ENCODE measurements around the gene TXNL4A.

The TXNL4A gene

GRCh38 chr18:79943608-79944125 is 44.7 kb downstream of the TXNL4A start:
- Histone ChIP-seq H3K9ac (ENCODE audit: low read length in 5 of 5) (peak overlapping the region in 1 of 5 donors; percentile 17), H3K9me3 (ENCODE audit: control insufficient read depth in 5 of 5, low read length in 5 of 5) (no peaks in the 10 kb centered on the region), H3K27me3 (ENCODE audit: control insufficient read depth in 5 of 5, insufficient read depth in 4 of 5, low read length in 5 of 5) (no peaks in the 10 kb centered on the region), H3K36me3 (ENCODE audit: control insufficient read depth in 5 of 5, insufficient read depth in 5 of 5, low read length in 5 of 5) (peaks cover 0 to 46% (median 35%) of the 10 kb centered on the region in 5 donors), H3K4me3 (ENCODE audit: low read depth in 1 of 5, low read length in 5 of 5) (no peak overlapping the region), H3K4me1 (ENCODE audit: control insufficient read depth in 5 of 5, insufficient read depth in 5 of 5, low read length in 5 of 5) (peaks cover 11 to 89% (median 70%) of the 10 kb centered on the region in 5 donors), H3K27ac (ENCODE audit: low read depth, low read length) (no peak overlapping the region)

GRCh38 chr18:79942786-79943607 is 45.4 kb downstream of the TXNL4A start:
- no peaks in the 10 kb centered on the region for H3K27me3 ChIP-seq (ENCODE audit: control insufficient read depth in 5 of 5, insufficient read depth in 4 of 5, low read length in 5 of 5)
- H3K36me3 ChIP-seq (ENCODE audit: control insufficient read depth in 5 of 5, insufficient read depth in 5 of 5, low read length in 5 of 5): peaks cover 0 to 48% (median 35%) of the 10 kb centered on the region in 5 donors
- H3K9ac ChIP-seq (ENCODE audit: low read length in 5 of 5): no peak overlapping the region
- H3K4me1 ChIP-seq (ENCODE audit: control insufficient read depth in 5 of 5, insufficient read depth in 5 of 5, low read length in 5 of 5): peaks cover 8 to 89% (median 68%) of the 10 kb centered on the region in 5 donors
- H3K27ac ChIP-seq (ENCODE audit: low read depth, low read length): no peak overlapping the region
- no peak overlapping the region for H3K4me3 ChIP-seq (ENCODE audit: low read depth in 1 of 5, low read length in 5 of 5)
- H3K9me3 ChIP-seq (ENCODE audit: control insufficient read depth in 5 of 5, low read length in 5 of 5): no peaks in the 10 kb centered on the region

- no peaks in the 10 kb centered on the region for H3K9me3 ChIP-seq (ENCODE audit: control insufficient read depth in 5 of 5, low read length in 5 of 5)
- no peaks in the 10 kb centered on the region for H3K27me3 ChIP-seq (ENCODE audit: control insufficient read depth in 5 of 5, insufficient read depth in 4 of 5, low read length in 5 of 5)
- H3K27ac ChIP-seq (ENCODE audit: low read depth, low read length): no peak overlapping the region
- H3K9ac ChIP-seq (ENCODE audit: low read length in 5 of 5): peak overlapping the region in 1 of 5 donors; percentile 52
- no peak overlapping the region for H3K4me3 ChIP-seq (ENCODE audit: low read depth in 1 of 5, low read length in 5 of 5)
- peaks cover 0 to 53% (median 35%) of the 10 kb centered on the region in 5 donors for H3K36me3 ChIP-seq (ENCODE audit: control insufficient read depth in 5 of 5, insufficient read depth in 5 of 5, low read length in 5 of 5)
- H3K4me1 ChIP-seq (ENCODE audit: control insufficient read depth in 5 of 5, insufficient read depth in 5 of 5, low read length in 5 of 5): peaks cover 7 to 88% (median 61%) of the 10 kb centered on the region in 5 donors
Measured at GRCh38 chr18:79942211-79942610, 46.2 kb downstream of the TXNL4A start.

- H3K9ac ChIP-seq (ENCODE audit: low read length in 5 of 5): no peak overlapping the region
- H3K9me3 ChIP-seq (ENCODE audit: control insufficient read depth in 5 of 5, low read length in 5 of 5): no peaks in the 10 kb centered on the region
- H3K27me3 ChIP-seq (ENCODE audit: control insufficient read depth in 5 of 5, insufficient read depth in 4 of 5, low read length in 5 of 5): no peaks in the 10 kb centered on the region
- H3K4me1 ChIP-seq (ENCODE audit: control insufficient read depth in 5 of 5, insufficient read depth in 5 of 5, low read length in 5 of 5): peaks cover 7 to 89% (median 55%) of the 10 kb centered on the region in 5 donors
- no peak overlapping the region for H3K4me3 ChIP-seq (ENCODE audit: low read depth in 1 of 5, low read length in 5 of 5)
- H3K27ac ChIP-seq (ENCODE audit: low read depth, low read length): no peak overlapping the region
- peaks cover 0 to 55% (median 37%) of the 10 kb centered on the region in 5 donors for H3K36me3 ChIP-seq (ENCODE audit: control insufficient read depth in 5 of 5, insufficient read depth in 5 of 5, low read length in 5 of 5)
Measured at GRCh38 chr18:79941473-79942119, 46.8 kb downstream of the TXNL4A start.

GRCh38 chr18:79940814-79941472 is 47.4 kb downstream of the TXNL4A start:
- Histone ChIP-seq H3K4me1 (ENCODE audit: control insufficient read depth in 5 of 5, insufficient read depth in 5 of 5, low read length in 5 of 5) (peaks cover 7 to 91% (median 55%) of the 10 kb centered on the region in 5 donors), H3K27ac (ENCODE audit: low read depth, low read length) (no peak overlapping the region), H3K4me3 (ENCODE audit: low read depth in 1 of 5, low read length in 5 of 5) (no peak overlapping the region), H3K27me3 (ENCODE audit: control insufficient read depth in 5 of 5, insufficient read depth in 4 of 5, low read length in 5 of 5) (no peaks in the 10 kb centered on the region), H3K9ac (ENCODE audit: low read length in 5 of 5) (no peak overlapping the region), H3K9me3 (ENCODE audit: control insufficient read depth in 5 of 5, low read length in 5 of 5) (no peaks in the 10 kb centered on the region), H3K36me3 (ENCODE audit: control insufficient read depth in 5 of 5, insufficient read depth in 5 of 5, low read length in 5 of 5) (peaks cover 0 to 57% (median 37%) of the 10 kb centered on the region in 5 donors)

GRCh38 chr18:79940126-79940813 is 48.1 kb downstream of the TXNL4A start:
- Histone ChIP-seq H3K27ac (ENCODE audit: low read depth, low read length) (no peak overlapping the region), H3K36me3 (ENCODE audit: control insufficient read depth in 5 of 5, insufficient read depth in 5 of 5, low read length in 5 of 5) (peaks cover 0 to 61% (median 43%) of the 10 kb centered on the region in 5 donors), H3K9me3 (ENCODE audit: control insufficient read depth in 5 of 5, low read length in 5 of 5) (peaks cover 0 to 5% (median 0%) of the 10 kb centered on the region in 5 donors), H3K4me3 (ENCODE audit: low read depth in 1 of 5, low read length in 5 of 5) (no peak overlapping the region), H3K4me1 (ENCODE audit: control insufficient read depth in 5 of 5, insufficient read depth in 5 of 5, low read length in 5 of 5) (peaks cover 6 to 91% (median 51%) of the 10 kb centered on the region in 5 donors), H3K9ac (ENCODE audit: low read length in 5 of 5) (no peak overlapping the region), H3K27me3 (ENCODE audit: control insufficient read depth in 5 of 5, insufficient read depth in 4 of 5, low read length in 5 of 5) (no peaks in the 10 kb centered on the region)

- Histone ChIP-seq H3K9ac (ENCODE audit: low read length in 5 of 5) (no peak overlapping the region), H3K27ac (ENCODE audit: low read depth, low read length) (no peak overlapping the region), H3K4me3 (ENCODE audit: low read depth in 1 of 5, low read length in 5 of 5) (no peak overlapping the region), H3K36me3 (ENCODE audit: control insufficient read depth in 5 of 5, insufficient read depth in 5 of 5, low read length in 5 of 5) (peaks cover 0 to 66% (median 46%) of the 10 kb centered on the region in 5 donors), H3K9me3 (ENCODE audit: control insufficient read depth in 5 of 5, low read length in 5 of 5) (peaks cover 0 to 8% (median 0%) of the 10 kb centered on the region in 5 donors), H3K27me3 (ENCODE audit: control insufficient read depth in 5 of 5, insufficient read depth in 4 of 5, low read length in 5 of 5) (no peaks in the 10 kb centered on the region), H3K4me1 (ENCODE audit: control insufficient read depth in 5 of 5, insufficient read depth in 5 of 5, low read length in 5 of 5) (peaks cover 8 to 91% (median 50%) of the 10 kb centered on the region in 5 donors)
Measured at GRCh38 chr18:79939096-79939495, 49.3 kb downstream of the TXNL4A start.

- Histone ChIP-seq H3K4me1 (ENCODE audit: control insufficient read depth in 5 of 5, insufficient read depth in 5 of 5, low read length in 5 of 5) (peaks cover 8 to 87% (median 47%) of the 10 kb centered on the region in 5 donors), H3K36me3 (ENCODE audit: control insufficient read depth in 5 of 5, insufficient read depth in 5 of 5, low read length in 5 of 5) (peaks cover 2 to 67% (median 47%) of the 10 kb centered on the region in 5 donors), H3K4me3 (ENCODE audit: low read depth in 1 of 5, low read length in 5 of 5) (no peak overlapping the region), H3K9me3 (ENCODE audit: control insufficient read depth in 5 of 5, low read length in 5 of 5) (peaks cover 0 to 12% (median 3%) of the 10 kb centered on the region in 5 donors), H3K27ac (ENCODE audit: low read depth, low read length) (no peak overlapping the region), H3K27me3 (ENCODE audit: control insufficient read depth in 5 of 5, insufficient read depth in 4 of 5, low read length in 5 of 5) (no peaks in the 10 kb centered on the region), H3K9ac (ENCODE audit: low read length in 5 of 5) (no peak overlapping the region)
Measured at GRCh38 chr18:79938196-79938595, 50.2 kb downstream of the TXNL4A start.

- Histone ChIP-seq H3K27me3 (ENCODE audit: control insufficient read depth in 5 of 5, insufficient read depth in 4 of 5, low read length in 5 of 5) (no peaks in the 10 kb centered on the region), H3K4me1 (ENCODE audit: control insufficient read depth in 5 of 5, insufficient read depth in 5 of 5, low read length in 5 of 5) (peaks cover 8 to 78% (median 39%) of the 10 kb centered on the region in 5 donors), H3K36me3 (ENCODE audit: control insufficient read depth in 5 of 5, insufficient read depth in 5 of 5, low read length in 5 of 5) (peaks cover 8 to 58% (median 38%) of the 10 kb centered on the region in 5 donors), H3K9me3 (ENCODE audit: control insufficient read depth in 5 of 5, low read length in 5 of 5) (peaks cover 3 to 17% (median 10%) of the 10 kb centered on the region in 5 donors), H3K9ac (ENCODE audit: low read length in 5 of 5) (no peak overlapping the region), H3K4me3 (ENCODE audit: low read depth in 1 of 5, low read length in 5 of 5) (no peak overlapping the region), H3K27ac (ENCODE audit: low read depth, low read length) (no peak overlapping the region)
Measured at GRCh38 chr18:79937103-79937860, 51.1 kb downstream of the TXNL4A start.
